Type B pancreatic cell (in vitro differentiated cells): Measurements from ENCODE around the gene NLRP4. TPM values are rescaled to one million over a fixed set of nuclear protein-coding genes. Genes with fewer than 3 reads are reported as not detected.

Source experiments
- DNase-seq: peaks from one replicate; pipeline ENCODE4 v3.0.0; 2021; ENCODE audit warnings: mixed read lengths; ENCODE audit not compliant: unreplicated experiment; ENCODE audit errors: extremely low spot score
- H3K27ac Mint-ChIP-seq: 2 replicates; pipeline ENCODE4 v1.8.0; 2021; ENCODE audit warnings: mild to moderate bottlenecking, mixed read lengths
- H3K27me3 Mint-ChIP-seq: 2 replicates; pipeline ENCODE4 v1.8.0; 2021; ENCODE audit warnings: mixed read lengths
- H3K36me3 Mint-ChIP-seq: 2 replicates; pipeline ENCODE4 v1.8.0; 2021; ENCODE audit warnings: mixed read lengths
- H3K4me1 Mint-ChIP-seq: one replicate; pipeline ENCODE4 v1.8.0; 2021; ENCODE audit warnings: mixed read lengths; ENCODE audit not compliant: unreplicated experiment
- H3K4me3 Mint-ChIP-seq: 2 replicates; pipeline ENCODE4 v1.8.0; 2021; ENCODE audit warnings: mild to moderate bottlenecking, mixed read lengths
- H3K9me3 Mint-ChIP-seq: 2 replicates; pipeline ENCODE4 v1.8.0; 2021; ENCODE audit warnings: mixed read lengths
- CTCF ChIP-seq: fragments of 200-600 bp; sonication (generic); conservative IDR thresholded peaks from 2 replicates; pipeline ENCODE4 v1.5.0; 2021; ENCODE audit warnings: antibody characterized with exemption, mild to moderate bottlenecking
- total RNA-seq: library from RNA; stranded (reverse); gene quantifications from 2 replicates; pipeline ENCODE4 v1.2.1, GENCODE V29; 2021; ENCODE audit warnings: low replicate concordance

Gene NLRP4
- total RNA-seq, 1 donor from 2014 or later = not detected

DNA sequence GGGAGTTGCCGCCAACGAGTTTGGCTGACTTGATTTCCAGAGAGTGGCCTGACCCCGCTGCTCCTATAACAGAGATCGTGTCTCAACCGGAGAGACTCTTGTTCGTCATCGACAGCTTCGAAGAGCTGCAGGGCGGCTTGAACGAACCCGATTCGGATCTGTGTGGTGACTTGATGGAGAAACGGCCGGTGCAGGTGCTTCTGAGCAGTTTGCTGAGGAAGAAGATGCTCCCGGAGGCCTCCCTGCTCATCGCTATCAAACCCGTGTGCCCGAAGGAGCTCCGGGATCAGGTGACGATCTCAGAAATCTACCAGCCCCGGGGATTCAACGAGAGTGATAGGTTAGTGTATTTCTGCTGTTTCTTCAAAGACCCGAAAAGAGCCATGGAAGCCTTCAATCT lies 21.6 kb downstream of the NLRP4 start:
- no peak overlapping the region for H3K4me3 Mint-ChIP-seq
- no peaks in the 10 kb centered on the region for H3K36me3 Mint-ChIP-seq
- DNase-seq = no peak
- no peak for TF ChIP-seq CTCF
- no peaks in the 10 kb centered on the region for H3K27me3 Mint-ChIP-seq
- H3K27ac Mint-ChIP-seq = no peak overlapping the region
- no peaks in the 10 kb centered on the region for H3K4me1 Mint-ChIP-seq
- peaks cover 4% of the 10 kb centered on the region for H3K9me3 Mint-ChIP-seq

- Mint-ChIP-seq H3K4me3 (no peak overlapping the region), H3K27ac (no peak overlapping the region), H3K9me3 (peaks cover 4% of the 10 kb centered on the region), H3K36me3 (no peaks in the 10 kb centered on the region), H3K4me1 (no peaks in the 10 kb centered on the region), H3K27me3 (no peaks in the 10 kb centered on the region)
- no peak for DNase-seq
- no peak for TF ChIP-seq CTCF
These were observed 22.1 kb downstream of the NLRP4 start for GRCh38 chr19:55858401-55858800.

DNA sequence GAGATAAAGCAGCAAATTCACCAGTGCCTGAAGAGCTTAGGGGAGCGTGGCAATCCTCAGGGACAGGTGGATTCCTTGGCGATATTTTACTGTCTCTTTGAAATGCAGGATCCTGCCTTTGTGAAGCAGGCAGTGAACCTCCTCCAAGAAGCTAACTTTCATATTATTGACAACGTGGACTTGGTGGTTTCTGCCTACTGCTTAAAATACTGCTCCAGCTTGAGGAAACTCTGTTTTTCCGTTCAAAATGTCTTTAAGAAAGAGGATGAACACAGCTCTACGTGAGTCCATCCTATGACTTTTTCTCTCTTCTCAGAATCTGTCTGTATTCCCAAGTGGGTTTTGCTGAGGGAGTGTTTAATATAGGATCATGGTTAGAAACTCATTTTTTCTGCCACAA lies 22.6 kb downstream of the NLRP4 start:
- Mint-ChIP-seq H3K36me3 (no peaks in the 10 kb centered on the region), H3K27ac (no peak overlapping the region), H3K27me3 (no peaks in the 10 kb centered on the region), H3K4me3 (no peak overlapping the region), H3K9me3 (peaks cover 4% of the 10 kb centered on the region), H3K4me1 (no peaks in the 10 kb centered on the region)
- no peak for DNase-seq
- TF ChIP-seq CTCF = no peak

GRCh38 chr19:55866521-55866920 lies 30.2 kb downstream of the NLRP4 start:
- Mint-ChIP-seq H3K36me3 (no peaks in the 10 kb centered on the region), H3K9me3 (peaks cover 23% of the 10 kb centered on the region), H3K4me3 (no peak overlapping the region), H3K27me3 (no peaks in the 10 kb centered on the region), H3K4me1 (no peaks in the 10 kb centered on the region), H3K27ac (no peak overlapping the region)
- TF ChIP-seq CTCF = no peak
- DNase-seq = no peak

- no peaks in the 10 kb centered on the region for H3K36me3 Mint-ChIP-seq
- DNase-seq = no peak
- peaks cover 23% of the 10 kb centered on the region for H3K9me3 Mint-ChIP-seq
- no peaks in the 10 kb centered on the region for H3K4me1 Mint-ChIP-seq
- no peaks in the 10 kb centered on the region for H3K27me3 Mint-ChIP-seq
- no peak overlapping the region for H3K4me3 Mint-ChIP-seq
- no peak overlapping the region for H3K27ac Mint-ChIP-seq
- no peak for TF ChIP-seq CTCF
These were observed 30.8 kb downstream of the NLRP4 start for GRCh38 chr19:55867101-55867500.

DNA sequence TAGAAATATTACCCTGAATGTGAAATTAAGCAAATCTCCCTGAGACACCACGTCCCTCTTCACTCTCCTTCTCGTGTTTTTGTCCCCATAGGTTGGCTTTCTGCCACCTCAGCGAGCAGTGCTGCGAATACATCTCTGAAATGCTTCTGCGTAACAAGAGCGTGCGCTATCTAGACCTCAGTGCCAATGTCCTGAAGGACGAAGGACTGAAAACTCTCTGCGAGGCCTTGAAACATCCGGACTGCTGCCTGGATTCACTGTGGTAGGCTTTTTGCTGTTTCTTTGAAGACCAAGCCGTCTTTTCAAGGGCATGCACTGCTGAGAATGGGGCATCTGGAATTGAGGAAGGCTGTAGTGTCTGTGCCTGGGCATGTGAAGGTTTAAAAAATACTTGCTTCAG lies 34.4 kb downstream of the NLRP4 start:
- no peak for TF ChIP-seq CTCF
- H3K4me3 Mint-ChIP-seq = no peak overlapping the region
- no peak overlapping the region for H3K27ac Mint-ChIP-seq
- H3K9me3 Mint-ChIP-seq = peaks cover 24% of the 10 kb centered on the region
- no peaks in the 10 kb centered on the region for H3K4me1 Mint-ChIP-seq
- H3K36me3 Mint-ChIP-seq = no peaks in the 10 kb centered on the region
- DNase-seq = no peak
- no peaks in the 10 kb centered on the region for H3K27me3 Mint-ChIP-seq
